Mesendoderm (in vitro differentiated cells): Measurements from ENCODE around the gene PIGQ.

Experiments
- DNase-seq: peaks from one replicate; pipeline ENCODE4 v3.0.0; 2013
- H2AK5ac ChIP-seq: 2 replicates; pipeline ENCODE4 v1.6.1; 2013; ENCODE audit warnings: low read length, inconsistent platforms
- H2BK120ac ChIP-seq: 2 replicates; pipeline ENCODE4 v1.6.1; 2013; ENCODE audit warnings: low read depth, mild to moderate bottlenecking, low read length, moderate library complexity, mixed read lengths
- H2BK15ac ChIP-seq: replicated peaks from 2 replicates; pipeline ENCODE4 v1.6.1; 2013; ENCODE audit warnings: low read depth, mild to moderate bottlenecking, moderate library complexity
- H2BK5ac ChIP-seq: 2 replicates; pipeline ENCODE4 v1.6.1; 2013; ENCODE audit warnings: low read length, inconsistent platforms
- H3K18ac ChIP-seq: 2 replicates; pipeline ENCODE4 v1.6.1; 2013; ENCODE audit warnings: mild to moderate bottlenecking, low read length, mixed read lengths
- H3K23ac ChIP-seq: one replicate; pipeline ENCODE4 v1.6.1; 2013; ENCODE audit warnings: low read length
- H3K27ac ChIP-seq: 2 replicates; pipeline ENCODE4 v1.5.1; 2013; ENCODE audit warnings: low read depth, mild to moderate bottlenecking, inconsistent platforms, low read length, moderate library complexity
- H3K27me3 ChIP-seq: 2 replicates; pipeline ENCODE4 v1.6.1; 2013; ENCODE audit warnings: low read length, control low read depth, mild to moderate bottlenecking, inconsistent platforms; ENCODE audit not compliant: insufficient read depth, poor library complexity
- H3K36me3 ChIP-seq: 2 replicates; pipeline ENCODE4 v1.6.1; 2013; ENCODE audit warnings: low read length, inconsistent platforms; ENCODE audit not compliant: control insufficient read depth, insufficient read depth
- H3K4ac ChIP-seq: one replicate; pipeline ENCODE4 v1.6.1; 2013; ENCODE audit warnings: low read depth, mild to moderate bottlenecking, low read length, moderate library complexity
- H3K4me1 ChIP-seq: 2 replicates; pipeline ENCODE4 v1.6.1; 2013; ENCODE audit warnings: low read depth, low read length, inconsistent platforms; ENCODE audit not compliant: control insufficient read depth
- H3K4me2 ChIP-seq: 2 replicates; pipeline ENCODE4 v1.6.1; 2013; ENCODE audit warnings: low read length
- H3K4me3 ChIP-seq: 2 replicates; pipeline ENCODE4 v1.5.1; 2013; ENCODE audit warnings: mild to moderate bottlenecking, low read length
- H3K56ac ChIP-seq: one replicate; pipeline ENCODE4 v1.6.1; 2013; ENCODE audit warnings: low read length
- H3K79me1 ChIP-seq: 2 replicates; pipeline ENCODE4 v1.6.1; 2013; ENCODE audit warnings: low read length, inconsistent platforms
- H3K79me2 ChIP-seq: 2 replicates; pipeline ENCODE4 v1.6.1; 2013; ENCODE audit warnings: mild to moderate bottlenecking, low read length; ENCODE audit not compliant: control insufficient read depth, insufficient read depth
- H3K9ac ChIP-seq: 2 replicates; pipeline ENCODE4 v1.6.1; 2013; ENCODE audit warnings: low read length, inconsistent platforms
- H4K5ac ChIP-seq: one replicate; pipeline ENCODE4 v1.6.1; 2013; ENCODE audit warnings: low read length
- H4K8ac ChIP-seq: one replicate; pipeline ENCODE4 v1.6.1; 2013; ENCODE audit warnings: low read depth, mild to moderate bottlenecking, control low read depth, low read length, moderate library complexity
- WGBS: extraction: QIAGEN DNeasy Blood & Tissue Kit; methylation state at CpG from one replicate; pipeline ENCODE4 v1.1.7; 2013; ENCODE audit warnings: low lambda C conversion rate, missing lambda C conversion rate; ENCODE audit not compliant: insufficient coverage; ENCODE audit errors: extremely low coverage; 5-methylcytosine and 5-hydroxymethylcytosine counted together

Gene PIGQ

DNA sequence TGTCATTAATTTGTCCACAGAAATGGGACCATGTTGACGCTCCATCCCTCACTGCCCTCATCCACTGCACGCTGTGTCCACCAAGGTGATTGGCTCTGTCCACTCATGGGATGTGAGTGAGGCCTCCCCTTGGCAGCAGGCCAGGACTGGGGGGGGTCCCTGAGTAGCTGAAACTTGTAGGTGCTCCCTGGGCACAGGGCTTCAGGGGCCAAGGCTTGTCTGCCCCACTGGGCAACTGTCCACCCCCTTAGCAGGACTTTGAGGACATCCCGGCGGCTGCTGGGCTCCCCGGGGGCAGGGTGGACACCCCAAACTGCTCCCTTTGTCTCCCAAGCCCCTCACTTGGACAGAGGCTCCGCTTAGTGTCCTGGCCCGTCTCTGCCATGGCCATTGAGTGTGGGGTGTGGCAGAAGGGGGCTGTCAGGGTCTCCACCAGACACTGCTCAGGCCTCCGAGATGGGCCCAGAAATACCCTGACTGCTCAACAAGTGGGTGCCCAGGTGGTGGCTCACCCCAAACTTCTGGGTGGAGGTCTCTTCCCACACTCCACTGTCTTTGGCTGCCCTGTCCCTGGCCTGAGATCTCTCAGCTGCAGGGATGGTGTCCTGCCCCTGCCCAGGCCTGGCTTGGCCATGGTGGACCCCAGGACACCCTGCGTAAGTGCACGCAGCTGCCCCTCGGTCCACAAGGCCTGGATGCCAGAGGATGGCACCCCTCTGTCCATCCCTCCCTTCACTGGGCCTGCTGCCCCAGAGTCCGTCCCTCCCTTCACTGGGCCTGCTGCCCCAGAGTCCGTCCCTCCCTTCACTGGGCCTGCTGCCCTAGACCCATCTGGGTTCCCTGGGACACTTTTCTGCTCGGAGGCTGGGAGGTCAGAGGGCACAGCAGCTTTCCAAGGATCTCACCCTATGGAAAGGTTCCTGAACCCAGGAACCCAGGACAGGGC lies 17.1 kb downstream of the PIGQ start:
- no CpG with 5 or more reads among the region's 14 CpGs for WGBS
- H3K27ac ChIP-seq, result no peak overlapping the region

DNA sequence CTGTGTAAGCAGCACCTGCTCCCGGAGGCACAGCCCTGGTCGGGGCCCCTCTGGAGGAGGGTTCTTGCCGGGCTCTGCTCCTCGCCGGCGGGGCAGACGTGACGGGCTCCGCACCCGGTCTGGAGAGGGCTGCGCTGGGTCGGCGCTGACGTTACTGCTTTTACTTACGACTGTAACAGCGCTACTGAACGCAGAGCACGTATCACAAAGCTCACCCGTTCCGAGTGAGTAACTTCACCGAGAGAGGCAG lies 18.8 kb downstream of the PIGQ start:
- Histone ChIP-seq H3K27me3 (no peaks in the 10 kb centered on the region), H3K36me3 (no peaks in the 10 kb centered on the region), H3K18ac (peak overlapping the region; percentile 53), H2AK5ac (no peak overlapping the region), H3K9ac (peak overlapping the region; percentile 97), H2BK15ac (no peak overlapping the region), H4K8ac (no peak overlapping the region), H3K56ac (peak overlapping the region; percentile 100), H3K4me2 (peak overlapping the region; percentile 85), H2BK120ac (no peak overlapping the region), H3K79me2 (peaks cover 12% of the 10 kb centered on the region), H3K23ac (peak overlapping the region; percentile 89), H2BK5ac (peak overlapping the region; percentile 73), H3K4me1 (peaks cover 3% of the 10 kb centered on the region), H3K27ac (peak overlapping the region; percentile 97), H3K79me1 (peaks cover 14% of the 10 kb centered on the region), H3K4me3 (peak overlapping the region; percentile 92), H3K4ac (peak overlapping the region; percentile 26), H4K5ac (no peak overlapping the region)
- WGBS, result no CpG with 5 or more reads among the region's 21 CpGs
- peak; percentile 72 for DNase-seq

More for the DNA sequence above, 17.1 kb downstream of the PIGQ start:
- no peak overlapping the region for H3K9ac ChIP-seq
- H2BK5ac ChIP-seq, result no peak overlapping the region
- no peak overlapping the region for H2AK5ac ChIP-seq
- H2BK15ac ChIP-seq, result no peak overlapping the region
- no peak overlapping the region for H3K56ac ChIP-seq
- no peak overlapping the region for H4K8ac ChIP-seq
- no peak overlapping the region for H3K4me3 ChIP-seq
- no peaks in the 10 kb centered on the region for H3K36me3 ChIP-seq
- no peak for DNase-seq
- no peak overlapping the region for H3K23ac ChIP-seq
- peaks cover 12% of the 10 kb centered on the region for H3K79me2 ChIP-seq
- no peaks in the 10 kb centered on the region for H3K27me3 ChIP-seq
- H3K18ac ChIP-seq, result no peak overlapping the region
- H3K4me1 ChIP-seq, result peaks cover 3% of the 10 kb centered on the region
- no peak overlapping the region for H4K5ac ChIP-seq
- H3K4ac ChIP-seq, result no peak overlapping the region
- peaks cover 12% of the 10 kb centered on the region for H3K79me1 ChIP-seq
- H3K4me2 ChIP-seq, result no peak overlapping the region
- H2BK120ac ChIP-seq, result no peak overlapping the region

DNA sequence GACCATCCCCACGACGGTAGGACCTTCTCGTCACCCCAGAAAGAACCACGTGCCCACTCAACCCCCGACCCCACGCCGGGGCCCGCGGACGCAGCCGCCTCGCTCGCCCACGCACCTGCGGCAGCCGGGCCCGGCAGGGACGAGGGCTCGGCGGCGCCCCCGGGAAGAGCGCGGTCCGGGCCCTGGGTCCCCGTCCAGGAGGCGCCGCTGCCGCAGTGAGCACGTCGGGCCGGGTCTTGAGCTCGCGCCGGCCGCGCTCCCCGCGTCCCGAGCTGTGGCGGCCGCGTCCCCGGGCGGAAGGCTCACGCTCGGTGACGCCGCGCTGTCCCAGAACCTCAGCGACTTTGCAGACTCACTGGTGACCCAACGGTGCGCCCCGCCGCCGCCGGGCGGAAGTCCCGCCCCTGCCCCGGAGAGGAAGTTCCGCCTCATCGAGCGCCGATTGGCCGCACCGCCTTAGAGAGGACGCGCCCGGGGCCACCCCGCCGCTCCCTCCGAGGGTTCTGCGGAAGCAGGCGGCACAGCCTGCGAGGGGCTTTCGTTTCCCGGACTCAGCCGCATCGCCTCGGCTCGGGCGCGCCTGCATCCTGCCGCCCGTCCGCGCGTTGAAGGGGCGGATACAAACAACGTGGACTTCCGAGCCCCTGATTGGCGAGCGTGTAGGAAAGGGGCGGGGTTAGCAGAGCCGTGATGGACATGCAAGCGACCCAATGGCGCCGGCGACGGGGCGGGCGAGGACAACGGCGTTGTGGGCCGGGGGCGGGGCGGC lies 19.3 kb downstream of the PIGQ start:
- Histone ChIP-seq H2BK120ac (no peak overlapping the region), H2AK5ac (no peak overlapping the region), H4K5ac (no peak overlapping the region), H3K4me1 (peaks cover 3% of the 10 kb centered on the region), H3K27ac (peak overlapping the region; percentile 97), H3K4ac (peak overlapping the region; percentile 29), H3K18ac (peak overlapping the region; percentile 86), H3K79me1 (peaks cover 14% of the 10 kb centered on the region), H3K27me3 (no peaks in the 10 kb centered on the region), H3K56ac (peak overlapping the region; percentile 100), H3K4me3 (peak overlapping the region; percentile 92), H3K23ac (peak overlapping the region; percentile 89), H4K8ac (no peak overlapping the region), H2BK5ac (peak overlapping the region; percentile 99), H3K79me2 (peaks cover 12% of the 10 kb centered on the region), H3K4me2 (peak overlapping the region; percentile 85), H2BK15ac (no peak overlapping the region), H3K36me3 (no peaks in the 10 kb centered on the region), H3K9ac (peak overlapping the region; percentile 97)
- no CpG with 5 or more reads among the region's 107 CpGs for WGBS
- DNase-seq, result peak; percentile 97

- H2BK120ac ChIP-seq, result no peak within 1 kb of the TSS
- peak within 1 kb of the TSS; percentile 99 for H2BK5ac ChIP-seq
- peak within 1 kb of the TSS; percentile 97 for H3K27ac ChIP-seq
- peaks cover 12% of the 10 kb centered on the region for H3K79me2 ChIP-seq
- H3K4me2 ChIP-seq, result peak within 1 kb of the TSS; percentile 87
- no peak within 1 kb of the TSS for H4K8ac ChIP-seq
- H4K5ac ChIP-seq, result no peak within 1 kb of the TSS
- peak within 1 kb of the TSS; percentile 94 for H3K23ac ChIP-seq
- peaks cover 3% of the 10 kb centered on the region for H3K4me1 ChIP-seq
- peak within 1 kb of the TSS; percentile 100 for H3K56ac ChIP-seq
- peaks cover 16% of the 10 kb centered on the region for H3K79me1 ChIP-seq
- no peaks in the 10 kb centered on the region for H3K27me3 ChIP-seq
- no peaks in the 10 kb centered on the region for H3K36me3 ChIP-seq
- H3K4me3 ChIP-seq, result peak within 1 kb of the TSS; percentile 92
- peak within 1 kb of the TSS; percentile 29 for H3K4ac ChIP-seq
- no peak within 1 kb of the TSS for H2BK15ac ChIP-seq
- peak within 1 kb of the TSS; percentile 97 for H3K9ac ChIP-seq
- no CpG with 5 or more reads among the region's 67 CpGs for WGBS
- H2AK5ac ChIP-seq, result no peak within 1 kb of the TSS
- peak; percentile 98 for DNase-seq
- H3K18ac ChIP-seq, result peak within 1 kb of the TSS; percentile 86
These were observed 20.0 kb downstream of the PIGQ start, which contains the start of gene RAB40C for GRCh38 chr16:589658-590187. TSS of gene RAB40C (plus strand) at chr16:590066. CDS start at chr16:590292, 226 bp downstream.

DNA sequence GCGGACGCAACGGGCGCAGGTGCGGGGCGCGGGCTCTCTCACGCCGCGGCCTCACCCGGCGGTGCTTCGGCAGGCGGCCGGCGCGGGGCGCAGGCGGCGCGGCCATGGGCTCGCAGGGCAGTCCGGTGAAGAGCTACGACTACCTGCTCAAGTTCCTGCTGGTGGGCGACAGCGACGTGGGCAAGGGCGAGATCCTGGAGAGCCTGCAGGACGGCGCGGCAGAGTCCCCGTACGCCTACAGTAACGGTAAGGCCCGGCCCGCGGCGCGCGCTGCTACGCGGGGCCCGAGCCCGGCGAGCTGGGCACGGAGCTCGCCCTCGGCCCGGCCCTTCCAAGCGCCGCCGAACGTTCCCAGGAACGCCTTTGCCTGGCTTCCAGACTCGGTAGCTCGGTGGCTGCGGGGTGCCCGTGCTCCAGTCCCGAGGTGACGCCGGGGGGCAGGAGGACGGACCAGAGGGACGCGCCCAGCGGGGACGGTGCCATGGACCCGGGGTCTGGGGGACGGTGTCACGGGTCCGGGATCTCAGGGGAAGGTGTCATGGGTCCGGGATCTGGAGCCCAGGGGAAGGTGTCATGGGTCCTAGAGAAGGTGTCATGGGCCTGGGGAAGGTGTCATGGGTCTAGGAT lies 20.5 kb downstream of the PIGQ start:
- peaks cover 12% of the 10 kb centered on the region for H3K79me2 ChIP-seq
- H3K4ac ChIP-seq, result no peak overlapping the region
- no peak for DNase-seq
- H3K79me1 ChIP-seq, result peaks cover 18% of the 10 kb centered on the region
- H3K4me3 ChIP-seq, result peak overlapping the region; percentile 85
- peak overlapping the region; percentile 6 for H3K18ac ChIP-seq
- H3K4me1 ChIP-seq, result peaks cover 3% of the 10 kb centered on the region
- H3K36me3 ChIP-seq, result no peaks in the 10 kb centered on the region
- H3K4me2 ChIP-seq, result peak overlapping the region; percentile 87
- no peak overlapping the region for H2BK15ac ChIP-seq
- WGBS, result no CpG with 5 or more reads among the region's 71 CpGs
- no peak overlapping the region for H2AK5ac ChIP-seq
- H3K56ac ChIP-seq, result peak overlapping the region; percentile 95
- peak overlapping the region; percentile 66 for H3K23ac ChIP-seq
- H4K8ac ChIP-seq, result no peak overlapping the region
- no peak overlapping the region for H4K5ac ChIP-seq
- H2BK5ac ChIP-seq, result no peak overlapping the region
- no peak overlapping the region for H2BK120ac ChIP-seq
- peak overlapping the region; percentile 90 for H3K9ac ChIP-seq
- H3K27me3 ChIP-seq, result no peaks in the 10 kb centered on the region
- no peak overlapping the region for H3K27ac ChIP-seq
